Neural progenitor cell (in vitro differentiated cells): Measurements from ENCODE around the gene EIF4A3. TPM values are rescaled to one million over a fixed set of nuclear protein-coding genes. Genes with fewer than 3 reads are reported as not detected.

Source experiments
- DNase-seq: peaks from one replicate; pipeline ENCODE4 v3.0.0-alpha.2; 2016; ENCODE audit warnings: low spot score
- H2AFZ ChIP-seq: fragments of 200-600 bp; sonication (generic); replicated peaks from 2 replicates; pipeline ENCODE4 v1.6.1; 2016; ENCODE audit warnings: antibody characterized with exemption
- H3F3A ChIP-seq: fragments of 200-600 bp; sonication (generic); 2 replicates; pipeline ENCODE4 v1.6.1; 2016; ENCODE audit warnings: antibody characterized with exemption, low read depth
- H3K27ac ChIP-seq: fragments of 200-600 bp; sonication (generic); 2 replicates; pipeline ENCODE4 v1.5.1; 2016; ENCODE audit warnings: mild to moderate bottlenecking
- H3K27me3 ChIP-seq: fragments of 200-600 bp; sonication (generic); 2 replicates; pipeline ENCODE4 v1.6.1; 2016; ENCODE audit warnings: mild to moderate bottlenecking, moderate library complexity
- H3K36me3 ChIP-seq: fragments of 200-600 bp; sonication (generic); 2 replicates; pipeline ENCODE4 v1.5.1; 2016
- H3K4me1 ChIP-seq: fragments of 200-600 bp; sonication (generic); 2 replicates; pipeline ENCODE4 v1.6.1; 2016; ENCODE audit warnings: mixed run types
- H3K4me2 ChIP-seq: fragments of 200-600 bp; sonication (generic); 2 replicates; pipeline ENCODE4 v1.6.1; 2016
- H3K4me3 ChIP-seq: fragments of 200-600 bp; sonication (generic); 2 replicates; pipeline ENCODE4 v1.5.1; 2016
- H3K79me2 ChIP-seq: fragments of 200-600 bp; sonication (generic); 2 replicates; pipeline ENCODE4 v1.6.1; 2016; ENCODE audit warnings: low read depth
- H3K9ac ChIP-seq: fragments of 200-600 bp; sonication (generic); 2 replicates; pipeline ENCODE4 v1.6.1; 2016
- H3K9me3 ChIP-seq: fragments of 200-600 bp; sonication (generic); 2 replicates; pipeline ENCODE4 v1.5.1; 2016; ENCODE audit warnings: low read depth
- H4K20me1 ChIP-seq: fragments of 200-600 bp; sonication (generic); 2 replicates; pipeline ENCODE4 v1.6.1; 2016; ENCODE audit warnings: low read depth
- H3K27ac Mint-ChIP-seq: 3 replicates; pipeline ENCODE4 v1.8.0; 2021; ENCODE audit warnings: mixed read lengths
- H3K27me3 Mint-ChIP-seq: 2 replicates; pipeline ENCODE4 v1.8.0; 2022; ENCODE audit warnings: low read depth, mild to moderate bottlenecking, inconsistent platforms, moderate library complexity, mixed read lengths; ENCODE audit not compliant: insufficient read depth
- H3K36me3 Mint-ChIP-seq: 3 replicates; pipeline ENCODE4 v1.8.0; 2021; ENCODE audit warnings: mixed read lengths
- H3K4me1 Mint-ChIP-seq: 3 replicates; pipeline ENCODE4 v1.8.0; 2021; ENCODE audit warnings: mixed read lengths
- H3K4me3 Mint-ChIP-seq: 3 replicates; pipeline ENCODE4 v1.8.0; 2021; ENCODE audit warnings: mild to moderate bottlenecking, moderate library complexity, mixed read lengths
- H3K9me3 Mint-ChIP-seq: 3 replicates; pipeline ENCODE4 v1.8.0; 2020; ENCODE audit warnings: mixed read lengths
- CTCF ChIP-seq: fragments of 200-600 bp; sonication (generic); IDR thresholded peaks from 2 replicates; pipeline ENCODE4 v1.5.1; 2017; ENCODE audit warnings: antibody characterized with exemption, mild to moderate bottlenecking
- EZH2 ChIP-seq: fragments of 200-600 bp; sonication (generic); IDR thresholded peaks from 2 replicates; pipeline ENCODE4 v1.6.1; 2017; ENCODE audit warnings: antibody characterized with exemption, mild to moderate bottlenecking, moderate library complexity
- EZH2phosphoT487 ChIP-seq: fragments of 200-600 bp; sonication (generic); IDR thresholded peaks from 2 replicates; pipeline ENCODE4 v1.6.1; 2017; ENCODE audit warnings: antibody characterized with exemption
- total RNA-seq: library from RNA; depleted of rRNA; stranded (reverse); fragments of >200 nt; gene quantifications from 2 replicates; pipeline ENCODE4 v1.2.3, GENCODE V29; 2015; ENCODE audit warnings: low replicate concordance

Gene EIF4A3
- total RNA-seq, 1 donor from 2014 or later: 102 TPM

DNA sequence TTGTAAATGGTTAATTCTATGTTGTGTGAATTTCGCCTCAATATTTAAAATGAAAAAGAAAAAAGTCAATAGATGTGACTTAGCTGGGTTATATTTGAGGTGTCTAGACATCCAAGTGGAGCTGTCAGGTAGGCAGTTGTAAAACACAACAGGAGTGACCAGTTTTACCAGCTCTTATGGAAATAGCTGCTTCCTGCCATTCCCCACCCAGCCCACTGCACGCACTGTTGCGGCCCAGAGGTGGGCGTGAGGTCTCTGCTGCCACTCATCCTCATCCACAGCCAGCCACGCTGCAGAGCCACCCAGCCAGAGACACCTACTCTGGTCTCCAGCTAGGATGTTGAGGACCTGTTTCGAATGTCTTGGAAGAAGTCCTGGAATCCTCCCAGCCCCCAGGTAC lies 19.5 kb upstream of the EIF4A3 start:
- Histone ChIP-seq H3K4me2 (no peak overlapping the region), H3K79me2 (no peaks in the 10 kb centered on the region), H3K9ac (no peak overlapping the region), H2AFZ (no peak overlapping the region), H4K20me1 (no peaks in the 10 kb centered on the region), H3K4me3 (no peak overlapping the region), H3K36me3 (no peaks in the 10 kb centered on the region), H3K9me3 (no peaks in the 10 kb centered on the region), H3F3A (peaks cover 6% of the 10 kb centered on the region), H3K27me3 (no peaks in the 10 kb centered on the region), H3K4me1 (no peaks in the 10 kb centered on the region), H3K27ac (no peak overlapping the region)
- H3K27ac Mint-ChIP-seq: no peak overlapping the region
- peaks cover 5% of the 10 kb centered on the region for H3K4me1 Mint-ChIP-seq
- no peak overlapping the region for H3K4me3 Mint-ChIP-seq
- no peak for DNase-seq
- H3K36me3 Mint-ChIP-seq: no peaks in the 10 kb centered on the region
- peaks cover 2% of the 10 kb centered on the region for H3K27me3 Mint-ChIP-seq
- H3K9me3 Mint-ChIP-seq: no peaks in the 10 kb centered on the region
- TF ChIP-seq EZH2phosphoT487 (no peak), EZH2 (no peak), CTCF (no peak)

GRCh38 chr17:80164185-80164584 lies 17.3 kb upstream of the EIF4A3 start:
- no peak overlapping the region for H3K4me3 ChIP-seq
- H3K4me2 ChIP-seq: no peak overlapping the region
- H4K20me1 ChIP-seq: no peaks in the 10 kb centered on the region
- H3K27ac ChIP-seq: no peak overlapping the region
- H3K4me1 Mint-ChIP-seq: peaks cover 24% of the 10 kb centered on the region
- H3K9me3 Mint-ChIP-seq: no peaks in the 10 kb centered on the region
- H3F3A ChIP-seq: peaks cover 23% of the 10 kb centered on the region
- H3K36me3 Mint-ChIP-seq: no peaks in the 10 kb centered on the region
- no peak for DNase-seq
- H2AFZ ChIP-seq: no peak overlapping the region
- peaks cover 5% of the 10 kb centered on the region for H3K27me3 Mint-ChIP-seq
- H3K79me2 ChIP-seq: no peaks in the 10 kb centered on the region
- no peaks in the 10 kb centered on the region for H3K9me3 ChIP-seq
- H3K4me3 Mint-ChIP-seq: no peak overlapping the region
- no peak overlapping the region for H3K9ac ChIP-seq
- peaks cover 18% of the 10 kb centered on the region for H3K4me1 ChIP-seq
- H3K27ac Mint-ChIP-seq: no peak overlapping the region
- no peak for TF ChIP-seq EZH2
- TF ChIP-seq CTCF: no peak
- no peak for TF ChIP-seq EZH2phosphoT487
- H3K27me3 ChIP-seq: no peaks in the 10 kb centered on the region
- no peaks in the 10 kb centered on the region for H3K36me3 ChIP-seq

- H3K4me1 ChIP-seq: peaks cover 20% of the 10 kb centered on the region
- DNase-seq: no peak
- Mint-ChIP-seq H3K27ac (no peak overlapping the region), H3K27me3 (peaks cover 5% of the 10 kb centered on the region), H3K4me1 (peaks cover 23% of the 10 kb centered on the region), H3K36me3 (no peaks in the 10 kb centered on the region), H3K9me3 (peaks cover 2% of the 10 kb centered on the region), H3K4me3 (no peak overlapping the region)
- H3K79me2 ChIP-seq: no peaks in the 10 kb centered on the region
- no peak overlapping the region for H3K9ac ChIP-seq
- peaks cover 23% of the 10 kb centered on the region for H3F3A ChIP-seq
- no peak overlapping the region for H3K27ac ChIP-seq
- TF ChIP-seq CTCF (no peak), EZH2phosphoT487 (no peak), EZH2 (no peak)
- no peaks in the 10 kb centered on the region for H3K27me3 ChIP-seq
- no peaks in the 10 kb centered on the region for H3K36me3 ChIP-seq
- H3K4me2 ChIP-seq: no peak overlapping the region
- H4K20me1 ChIP-seq: no peaks in the 10 kb centered on the region
- H3K4me3 ChIP-seq: no peak overlapping the region
- H3K9me3 ChIP-seq: no peaks in the 10 kb centered on the region
- H2AFZ ChIP-seq: no peak overlapping the region
These were observed 16.4 kb upstream of the EIF4A3 start for GRCh38 chr17:80163336-80163735.

DNA sequence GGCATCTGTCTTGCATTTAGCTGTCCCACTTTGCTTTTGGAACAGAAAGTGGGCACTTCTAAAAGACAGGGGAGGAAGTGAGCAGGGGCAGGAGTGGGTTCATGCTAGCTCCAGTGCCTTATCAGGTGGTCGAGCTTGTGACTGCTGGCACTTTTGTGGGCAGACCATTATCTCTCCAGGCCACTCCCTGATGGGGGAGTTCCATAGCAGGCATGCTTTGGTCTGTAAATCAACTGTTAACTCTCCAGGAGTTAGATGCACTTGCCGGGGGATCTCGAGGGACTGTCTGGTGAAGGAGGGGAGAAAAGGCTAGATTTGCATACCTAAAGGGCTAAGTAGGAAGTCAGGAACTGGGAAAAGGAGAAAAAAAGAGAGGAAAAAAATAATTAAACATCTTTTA lies 13.6 kb upstream of the EIF4A3 start:
- Mint-ChIP-seq H3K9me3 (peaks cover 18% of the 10 kb centered on the region), H3K27ac (no peak overlapping the region), H3K36me3 (no peaks in the 10 kb centered on the region), H3K4me1 (peaks cover 19% of the 10 kb centered on the region), H3K27me3 (peaks cover 4% of the 10 kb centered on the region), H3K4me3 (peak overlapping the region; percentile 11)
- peaks cover 29% of the 10 kb centered on the region for H3F3A ChIP-seq
- H4K20me1 ChIP-seq: no peaks in the 10 kb centered on the region
- H3K4me1 ChIP-seq: peaks cover 20% of the 10 kb centered on the region
- H3K79me2 ChIP-seq: no peaks in the 10 kb centered on the region
- H3K4me2 ChIP-seq: peak overlapping the region; percentile 19
- H3K9me3 ChIP-seq: no peaks in the 10 kb centered on the region
- no peak overlapping the region for H3K9ac ChIP-seq
- H3K27me3 ChIP-seq: no peaks in the 10 kb centered on the region
- H3K4me3 ChIP-seq: no peak overlapping the region
- DNase-seq: no peak
- H2AFZ ChIP-seq: peak overlapping the region; percentile 70
- H3K27ac ChIP-seq: no peak overlapping the region
- TF ChIP-seq EZH2: no peak
- no peak for TF ChIP-seq EZH2phosphoT487
- TF ChIP-seq CTCF: no peak
- no peaks in the 10 kb centered on the region for H3K36me3 ChIP-seq
